GM23338 (cell line): ENCODE results near the gene STAT4. TPM values are rescaled to one million over a fixed set of nuclear protein-coding genes. Genes with fewer than 3 reads are reported as not detected.

Experiments used
- ATAC-seq: fragments of 200-7000 bp; cut with Tn5 transposase; 3 replicates; pipeline ENCODE4 v1.9.1; 2020
- DNase-seq: peaks from one replicate; pipeline ENCODE4 v3.0.0-alpha.2; 2015; ENCODE audit warnings: low spot score
- H2AFZ ChIP-seq: fragments of 200-600 bp; sonication (generic); 2 replicates; pipeline ENCODE4 v1.8.0; 2016; ENCODE audit warnings: antibody characterized with exemption, mild to moderate bottlenecking, moderate library complexity
- H3F3A ChIP-seq: fragments of 200-600 bp; sonication (generic); replicated peaks from 2 replicates; pipeline ENCODE4 v1.8.0; 2017; ENCODE audit warnings: antibody characterized with exemption, mixed run types, low read depth
- H3K27ac ChIP-seq: fragments of 200-600 bp; sonication (generic); 2 replicates; pipeline ENCODE4 v1.6.1; 2016; ENCODE audit warnings: low read depth
- H3K27me3 ChIP-seq: fragments of 200-600 bp; sonication (generic); 2 replicates; pipeline ENCODE4 v1.8.0; 2016; ENCODE audit warnings: mild to moderate bottlenecking, mixed run types, moderate library complexity; ENCODE audit not compliant: insufficient read depth
- H3K36me3 ChIP-seq: fragments of 200-600 bp; sonication (generic); 2 replicates; pipeline ENCODE4 v1.8.0; 2016; ENCODE audit warnings: mild to moderate bottlenecking; ENCODE audit not compliant: insufficient read depth
- H3K4me1 ChIP-seq: fragments of 200-600 bp; sonication (generic); 2 replicates; pipeline ENCODE4 v1.8.0; 2016; ENCODE audit warnings: mild to moderate bottlenecking, moderate library complexity; ENCODE audit not compliant: insufficient read depth
- H3K4me2 ChIP-seq: fragments of 200-600 bp; sonication (generic); 2 replicates; pipeline ENCODE4 v1.7.1; 2017; ENCODE audit warnings: mixed run types
- H3K4me3 ChIP-seq: fragments of 200-600 bp; sonication (generic); 2 replicates; pipeline ENCODE4 v1.6.1; 2016; ENCODE audit warnings: mixed run types
- H3K79me2 ChIP-seq: fragments of 200-600 bp; sonication (generic); replicated peaks from 2 replicates; pipeline ENCODE4 v1.8.0; 2017; ENCODE audit warnings: mild to moderate bottlenecking; ENCODE audit not compliant: insufficient read depth
- H3K9me2 ChIP-seq: fragments of 200-600 bp; sonication (generic); 2 replicates; pipeline ENCODE4 v1.8.0; 2017; ENCODE audit not compliant: insufficient read depth
- H4K20me1 ChIP-seq: fragments of 200-600 bp; sonication (generic); replicated peaks from 2 replicates; pipeline ENCODE4 v1.8.0; 2017; ENCODE audit warnings: mild to moderate bottlenecking; ENCODE audit not compliant: insufficient read depth
- H3K27ac Mint-ChIP-seq: 2 replicates; pipeline ENCODE4 v1.8.0; 2020; ENCODE audit warnings: inconsistent platforms, mild to moderate bottlenecking, moderate library complexity, mixed read lengths
- H3K27me3 Mint-ChIP-seq: 3 replicates; pipeline ENCODE4 v1.8.0; 2022; ENCODE audit warnings: low read depth, mild to moderate bottlenecking, moderate library complexity, mixed read lengths, inconsistent platforms; ENCODE audit not compliant: insufficient read depth, poor library complexity
- H3K36me3 Mint-ChIP-seq: 3 replicates; pipeline ENCODE4 v1.8.0; 2021; ENCODE audit warnings: low read depth, mild to moderate bottlenecking, inconsistent platforms, moderate library complexity, mixed read lengths
- H3K4me1 Mint-ChIP-seq: 3 replicates; pipeline ENCODE4 v1.8.0; 2020; ENCODE audit warnings: mild to moderate bottlenecking, inconsistent platforms, mixed read lengths
- H3K4me3 Mint-ChIP-seq: 3 replicates; pipeline ENCODE4 v1.8.0; 2021; ENCODE audit warnings: moderate library complexity, mild to moderate bottlenecking, inconsistent platforms, mixed read lengths
- H3K9me3 Mint-ChIP-seq: 3 replicates; pipeline ENCODE4 v1.8.0; 2020; ENCODE audit warnings: moderate library complexity, mild to moderate bottlenecking, inconsistent platforms, mixed read lengths
- CTCF ChIP-seq, 2 experiments: fragments of 200-600 bp in 1 of 2; sonication (generic) in 1 of 2; conservative IDR thresholded peaks; 2 replicates each; pipeline versions ENCODE4 v1.5.1 to v1.6.1; 2016 to 2017; ENCODE audit warnings: antibody characterized with exemption in 2 of 2, low read depth in 2 of 2, mild to moderate bottlenecking in 2 of 2, moderate library complexity in 1 of 2
- EZH2 ChIP-seq: fragments of 200-600 bp; sonication (generic); IDR thresholded peaks from one replicate; pipeline ENCODE4 v1.8.0; 2017; ENCODE audit warnings: antibody characterized with exemption, mild to moderate bottlenecking, low read depth; ENCODE audit not compliant: unreplicated experiment
- EZH2phosphoT487 ChIP-seq: fragments of 200-600 bp; sonication (generic); IDR thresholded peaks from one replicate; pipeline ENCODE4 v1.8.1; 2018; ENCODE audit warnings: antibody characterized with exemption; ENCODE audit not compliant: unreplicated experiment
- JUNB ChIP-seq: IDR thresholded peaks from one replicate; pipeline ENCODE4 v1.6.1; 2016; ENCODE audit warnings: antibody characterized with exemption; ENCODE audit not compliant: unreplicated experiment
- NANOG ChIP-seq: IDR thresholded peaks from 2 replicates; pipeline ENCODE4 v1.6.1; 2016; ENCODE audit warnings: antibody characterized with exemption, borderline replicate concordance
- POLR2AphosphoS5 ChIP-seq: IDR thresholded peaks from 2 replicates; pipeline ENCODE4 v1.6.1; 2016; ENCODE audit warnings: antibody characterized with exemption, low read depth
- STAT1 ChIP-seq: IDR thresholded peaks from one replicate; pipeline ENCODE4 v1.6.1; 2016; ENCODE audit warnings: antibody characterized with exemption; ENCODE audit not compliant: unreplicated experiment
- ZNF114 ChIP-seq: fragments of 250-450 bp; sonication (Bioruptor Pico); IDR thresholded peaks from 2 replicates; pipeline ENCODE4 v1.5.0; 2020; ENCODE audit warnings: mild to moderate bottlenecking, moderate library complexity
- polyA plus RNA-seq: library from polyadenylated mRNA; unstranded; fragments of >200 nt; fragmentation: Nextera tagmentation; extraction: Ambion mirVana; gene quantifications from 2 replicates; pipeline ENCODE4 v1.2.1, GENCODE V29; 2016
- total RNA-seq: library from RNA; depleted of rRNA; stranded (reverse); fragments of >200 nt; shearing (Covaris generic); gene quantifications from 2 replicates; pipeline ENCODE4 v1.2.3, GENCODE V29; 2014
- TF ChIP-seq, protein P1 (sequence below): fragments of 250-450 bp; sonication (Bioruptor Pico); IDR thresholded peaks from 2 replicates; pipeline ENCODE4 v1.5.0; 2020; ENCODE audit warnings: mild to moderate bottlenecking, moderate library complexity
- TF ChIP-seq, protein P2 (sequence below): IDR thresholded peaks from 2 replicates; pipeline ENCODE4 v1.6.1; 2016; ENCODE audit warnings: antibody characterized with exemption
- TF ChIP-seq, protein P3 (sequence below): IDR thresholded peaks from one replicate; pipeline ENCODE4 v1.6.1; 2018; ENCODE audit warnings: antibody characterized with exemption; ENCODE audit not compliant: unreplicated experiment

Gene STAT4
- total and polyA plus RNA-seq, 2 experiments from 2014 or later, result 0.52 to 0.86 TPM

DNA sequence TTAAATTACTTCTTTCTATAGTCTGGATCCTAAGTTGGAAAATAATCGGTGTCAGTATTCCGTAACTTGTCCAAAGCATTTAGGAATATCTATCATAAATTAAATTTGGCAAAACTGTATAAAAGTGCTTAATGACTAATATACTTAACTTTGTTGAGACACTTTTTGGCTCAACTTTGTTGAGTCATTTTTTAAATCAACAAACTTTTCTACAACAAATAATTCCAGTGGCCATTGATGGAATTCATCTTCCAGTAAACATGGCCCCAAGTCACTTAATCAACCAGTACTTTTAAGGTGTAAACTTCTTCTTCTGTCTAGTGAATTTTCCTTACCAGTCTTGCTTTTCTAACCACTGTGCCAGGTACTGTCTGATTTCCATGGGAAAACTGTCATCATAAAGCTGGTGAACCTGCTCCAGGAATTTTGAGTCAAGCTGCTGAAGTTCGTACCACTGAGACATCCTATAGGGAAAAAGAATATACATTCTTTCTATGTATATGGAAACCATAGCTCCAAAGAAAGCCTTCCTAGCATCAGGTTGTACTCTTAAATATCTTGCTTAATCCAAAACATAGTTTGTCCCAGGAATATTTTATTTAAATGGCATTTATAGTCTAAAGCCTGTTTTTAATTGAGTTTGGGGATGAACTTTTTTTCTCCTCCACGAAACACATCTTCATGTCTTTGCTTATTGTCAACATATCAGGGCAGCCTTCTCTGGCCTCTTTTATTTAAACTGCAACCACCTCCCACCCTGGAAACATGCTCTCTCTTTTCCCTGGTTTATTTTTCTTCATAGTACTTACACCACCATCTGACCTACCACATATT lies 141.0 kb downstream of the STAT4 start:
- no peak overlapping the region for H3K4me3 ChIP-seq
- H2AFZ ChIP-seq, result no peak overlapping the region
- Mint-ChIP-seq H3K9me3 (no peaks in the 10 kb centered on the region), H3K27ac (no peak overlapping the region), H3K4me3 (no peak overlapping the region), H3K27me3 (no peaks in the 10 kb centered on the region), H3K36me3 (peaks cover 29% of the 10 kb centered on the region), H3K4me1 (no peaks in the 10 kb centered on the region)
- peaks cover 19% of the 10 kb centered on the region for H3K79me2 ChIP-seq
- H3K9me2 ChIP-seq, result no peaks in the 10 kb centered on the region
- TF ChIP-seq JUNB (no peak), NANOG (no peak), EZH2phosphoT487 (no peak), EZH2 (no peak), STAT1 (no peak), CTCF (conservative IDR thresholded peaks at IDR 0.05; ENCODE audit: low read depth in 2 of 2) (no peak), ZNF114 (no peak), POLR2AphosphoS5 (no peak)
- TF ChIP-seq, protein P1, sequence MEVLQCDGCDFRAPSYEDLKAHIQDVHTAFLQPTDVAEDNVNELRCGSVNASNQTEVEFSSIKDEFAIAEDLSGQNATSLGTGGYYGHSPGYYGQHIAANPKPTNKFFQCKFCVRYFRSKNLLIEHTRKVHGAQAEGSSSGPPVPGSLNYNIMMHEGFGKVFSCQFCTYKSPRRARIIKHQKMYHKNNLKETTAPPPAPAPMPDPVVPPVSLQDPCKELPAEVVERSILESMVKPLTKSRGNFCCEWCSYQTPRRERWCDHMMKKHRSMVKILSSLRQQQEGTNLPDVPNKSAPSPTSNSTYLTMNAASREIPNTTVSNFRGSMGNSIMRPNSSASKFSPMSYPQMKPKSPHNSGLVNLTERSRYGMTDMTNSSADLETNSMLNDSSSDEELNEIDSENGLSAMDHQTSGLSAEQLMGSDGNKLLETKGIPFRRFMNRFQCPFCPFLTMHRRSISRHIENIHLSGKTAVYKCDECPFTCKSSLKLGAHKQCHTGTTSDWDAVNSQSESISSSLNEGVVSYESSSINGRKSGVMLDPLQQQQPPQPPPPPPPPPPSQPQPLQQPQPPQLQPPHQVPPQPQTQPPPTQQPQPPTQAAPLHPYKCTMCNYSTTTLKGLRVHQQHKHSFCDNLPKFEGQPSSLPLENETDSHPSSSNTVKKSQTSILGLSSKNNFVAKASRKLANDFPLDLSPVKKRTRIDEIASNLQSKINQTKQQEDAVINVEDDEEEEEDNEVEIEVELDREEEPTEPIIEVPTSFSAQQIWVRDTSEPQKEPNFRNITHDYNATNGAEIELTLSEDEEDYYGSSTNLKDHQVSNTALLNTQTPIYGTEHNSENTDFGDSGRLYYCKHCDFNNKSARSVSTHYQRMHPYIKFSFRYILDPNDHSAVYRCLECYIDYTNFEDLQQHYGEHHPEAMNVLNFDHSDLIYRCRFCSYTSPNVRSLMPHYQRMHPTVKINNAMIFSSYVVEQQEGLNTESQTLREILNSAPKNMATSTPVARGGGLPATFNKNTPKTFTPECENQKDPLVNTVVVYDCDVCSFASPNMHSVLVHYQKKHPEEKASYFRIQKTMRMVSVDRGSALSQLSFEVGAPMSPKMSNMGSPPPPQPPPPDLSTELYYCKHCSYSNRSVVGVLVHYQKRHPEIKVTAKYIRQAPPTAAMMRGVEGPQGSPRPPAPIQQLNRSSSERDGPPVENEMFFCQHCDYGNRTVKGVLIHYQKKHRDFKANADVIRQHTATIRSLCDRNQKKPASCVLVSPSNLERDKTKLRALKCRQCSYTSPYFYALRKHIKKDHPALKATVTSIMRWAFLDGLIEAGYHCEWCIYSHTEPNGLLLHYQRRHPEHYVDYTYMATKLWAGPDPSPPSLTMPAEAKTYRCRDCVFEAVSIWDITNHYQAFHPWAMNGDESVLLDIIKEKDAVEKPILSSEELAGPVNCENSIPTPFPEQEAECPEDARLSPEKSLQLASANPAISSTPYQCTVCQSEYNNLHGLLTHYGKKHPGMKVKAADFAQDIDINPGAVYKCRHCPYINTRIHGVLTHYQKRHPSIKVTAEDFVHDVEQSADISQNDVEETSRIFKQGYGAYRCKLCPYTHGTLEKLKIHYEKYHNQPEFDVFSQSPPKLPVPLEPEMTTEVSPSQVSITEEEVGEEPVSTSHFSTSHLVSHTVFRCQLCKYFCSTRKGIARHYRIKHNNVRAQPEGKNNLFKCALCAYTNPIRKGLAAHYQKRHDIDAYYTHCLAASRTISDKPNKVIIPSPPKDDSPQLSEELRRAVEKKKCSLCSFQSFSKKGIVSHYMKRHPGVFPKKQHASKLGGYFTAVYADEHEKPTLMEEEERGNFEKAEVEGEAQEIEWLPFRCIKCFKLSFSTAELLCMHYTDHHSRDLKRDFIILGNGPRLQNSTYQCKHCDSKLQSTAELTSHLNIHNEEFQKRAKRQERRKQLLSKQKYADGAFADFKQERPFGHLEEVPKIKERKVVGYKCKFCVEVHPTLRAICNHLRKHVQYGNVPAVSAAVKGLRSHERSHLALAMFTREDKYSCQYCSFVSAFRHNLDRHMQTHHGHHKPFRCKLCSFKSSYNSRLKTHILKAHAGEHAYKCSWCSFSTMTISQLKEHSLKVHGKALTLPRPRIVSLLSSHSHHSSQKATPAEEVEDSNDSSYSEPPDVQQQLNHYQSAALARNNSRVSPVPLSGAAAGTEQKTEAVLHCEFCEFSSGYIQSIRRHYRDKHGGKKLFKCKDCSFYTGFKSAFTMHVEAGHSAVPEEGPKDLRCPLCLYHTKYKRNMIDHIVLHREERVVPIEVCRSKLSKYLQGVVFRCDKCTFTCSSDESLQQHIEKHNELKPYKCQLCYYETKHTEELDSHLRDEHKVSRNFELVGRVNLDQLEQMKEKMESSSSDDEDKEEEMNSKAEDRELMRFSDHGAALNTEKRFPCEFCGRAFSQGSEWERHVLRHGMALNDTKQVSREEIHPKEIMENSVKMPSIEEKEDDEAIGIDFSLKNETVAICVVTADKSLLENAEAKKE (CRISPR knock-in tag), result no peak
- TF ChIP-seq, protein P2, sequence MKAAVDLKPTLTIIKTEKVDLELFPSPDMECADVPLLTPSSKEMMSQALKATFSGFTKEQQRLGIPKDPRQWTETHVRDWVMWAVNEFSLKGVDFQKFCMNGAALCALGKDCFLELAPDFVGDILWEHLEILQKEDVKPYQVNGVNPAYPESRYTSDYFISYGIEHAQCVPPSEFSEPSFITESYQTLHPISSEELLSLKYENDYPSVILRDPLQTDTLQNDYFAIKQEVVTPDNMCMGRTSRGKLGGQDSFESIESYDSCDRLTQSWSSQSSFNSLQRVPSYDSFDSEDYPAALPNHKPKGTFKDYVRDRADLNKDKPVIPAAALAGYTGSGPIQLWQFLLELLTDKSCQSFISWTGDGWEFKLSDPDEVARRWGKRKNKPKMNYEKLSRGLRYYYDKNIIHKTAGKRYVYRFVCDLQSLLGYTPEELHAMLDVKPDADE, result no peak
- TF ChIP-seq, protein P3, sequence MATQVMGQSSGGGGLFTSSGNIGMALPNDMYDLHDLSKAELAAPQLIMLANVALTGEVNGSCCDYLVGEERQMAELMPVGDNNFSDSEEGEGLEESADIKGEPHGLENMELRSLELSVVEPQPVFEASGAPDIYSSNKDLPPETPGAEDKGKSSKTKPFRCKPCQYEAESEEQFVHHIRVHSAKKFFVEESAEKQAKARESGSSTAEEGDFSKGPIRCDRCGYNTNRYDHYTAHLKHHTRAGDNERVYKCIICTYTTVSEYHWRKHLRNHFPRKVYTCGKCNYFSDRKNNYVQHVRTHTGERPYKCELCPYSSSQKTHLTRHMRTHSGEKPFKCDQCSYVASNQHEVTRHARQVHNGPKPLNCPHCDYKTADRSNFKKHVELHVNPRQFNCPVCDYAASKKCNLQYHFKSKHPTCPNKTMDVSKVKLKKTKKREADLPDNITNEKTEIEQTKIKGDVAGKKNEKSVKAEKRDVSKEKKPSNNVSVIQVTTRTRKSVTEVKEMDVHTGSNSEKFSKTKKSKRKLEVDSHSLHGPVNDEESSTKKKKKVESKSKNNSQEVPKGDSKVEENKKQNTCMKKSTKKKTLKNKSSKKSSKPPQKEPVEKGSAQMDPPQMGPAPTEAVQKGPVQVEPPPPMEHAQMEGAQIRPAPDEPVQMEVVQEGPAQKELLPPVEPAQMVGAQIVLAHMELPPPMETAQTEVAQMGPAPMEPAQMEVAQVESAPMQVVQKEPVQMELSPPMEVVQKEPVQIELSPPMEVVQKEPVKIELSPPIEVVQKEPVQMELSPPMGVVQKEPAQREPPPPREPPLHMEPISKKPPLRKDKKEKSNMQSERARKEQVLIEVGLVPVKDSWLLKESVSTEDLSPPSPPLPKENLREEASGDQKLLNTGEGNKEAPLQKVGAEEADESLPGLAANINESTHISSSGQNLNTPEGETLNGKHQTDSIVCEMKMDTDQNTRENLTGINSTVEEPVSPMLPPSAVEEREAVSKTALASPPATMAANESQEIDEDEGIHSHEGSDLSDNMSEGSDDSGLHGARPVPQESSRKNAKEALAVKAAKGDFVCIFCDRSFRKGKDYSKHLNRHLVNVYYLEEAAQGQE, result no peak
- H3K4me2 ChIP-seq, result no peak overlapping the region
- peaks cover 4% of the 10 kb centered on the region; the same call in 1 of the 2 replicates for H3F3A ChIP-seq
- DNase-seq (no peak), ATAC-seq (no peak)
- no peak overlapping the region for H3K27ac ChIP-seq
- H3K36me3 ChIP-seq, result peaks cover 35% of the 10 kb centered on the region
- peaks cover 13% of the 10 kb centered on the region for H3K4me1 ChIP-seq
- no peaks in the 10 kb centered on the region; the same call in none of the 2 replicates for H4K20me1 ChIP-seq
- H3K27me3 ChIP-seq, result peaks cover 3% of the 10 kb centered on the region
